IgD-negative memory B cell (primary cell): ENCODE measurements around the gene CCDC106. TPM values are rescaled to one million over a fixed set of nuclear protein-coding genes. Genes with fewer than 3 reads are reported as not detected.
A peak's percentile ranks its signal among the peaks of the same experiment; 100 is the strongest.

Source experiments
- H3K27ac Mint-ChIP-seq, 3 donors: one replicate each; pipeline ENCODE4 v1.8.0; 2020 to 2022; ENCODE audit warnings: mild to moderate bottlenecking in 3 of 3, mixed read lengths in 3 of 3, moderate library complexity in 1 of 3
- H3K27me3 Mint-ChIP-seq: one replicate; pipeline ENCODE4 v1.8.0; 2021; ENCODE audit warnings: mixed read lengths
- H3K36me3 Mint-ChIP-seq: one replicate; pipeline ENCODE4 v1.8.0; 2020; ENCODE audit warnings: mild to moderate bottlenecking, mixed read lengths
- H3K4me1 Mint-ChIP-seq, 3 donors: one replicate each; pipeline ENCODE4 v1.8.0; 2020 to 2022; ENCODE audit warnings: mixed read lengths in 3 of 3, mild to moderate bottlenecking in 1 of 3
- H3K4me3 Mint-ChIP-seq, 4 donors: one replicate each; pipeline ENCODE4 v1.8.0; 2020 to 2022; ENCODE audit warnings: mild to moderate bottlenecking in 4 of 4, mixed read lengths in 4 of 4, moderate library complexity in 3 of 4
- H3K9me3 Mint-ChIP-seq, 3 donors: one replicate each; pipeline ENCODE4 v1.8.0; 2020 to 2021; ENCODE audit warnings: mixed read lengths in 3 of 3, mild to moderate bottlenecking in 1 of 3
- polyA plus RNA-seq: library from polyadenylated mRNA; unstranded; fragments of 300-500 nt; fragmentation: Illumina TruSeq; gene quantifications from one replicate; pipeline ENCODE4 v1.2.3, GENCODE V29; 2021

The CCDC106 gene
- polyA plus RNA-seq, 1 donor from 2014 or later: 16.0 TPM

DNA sequence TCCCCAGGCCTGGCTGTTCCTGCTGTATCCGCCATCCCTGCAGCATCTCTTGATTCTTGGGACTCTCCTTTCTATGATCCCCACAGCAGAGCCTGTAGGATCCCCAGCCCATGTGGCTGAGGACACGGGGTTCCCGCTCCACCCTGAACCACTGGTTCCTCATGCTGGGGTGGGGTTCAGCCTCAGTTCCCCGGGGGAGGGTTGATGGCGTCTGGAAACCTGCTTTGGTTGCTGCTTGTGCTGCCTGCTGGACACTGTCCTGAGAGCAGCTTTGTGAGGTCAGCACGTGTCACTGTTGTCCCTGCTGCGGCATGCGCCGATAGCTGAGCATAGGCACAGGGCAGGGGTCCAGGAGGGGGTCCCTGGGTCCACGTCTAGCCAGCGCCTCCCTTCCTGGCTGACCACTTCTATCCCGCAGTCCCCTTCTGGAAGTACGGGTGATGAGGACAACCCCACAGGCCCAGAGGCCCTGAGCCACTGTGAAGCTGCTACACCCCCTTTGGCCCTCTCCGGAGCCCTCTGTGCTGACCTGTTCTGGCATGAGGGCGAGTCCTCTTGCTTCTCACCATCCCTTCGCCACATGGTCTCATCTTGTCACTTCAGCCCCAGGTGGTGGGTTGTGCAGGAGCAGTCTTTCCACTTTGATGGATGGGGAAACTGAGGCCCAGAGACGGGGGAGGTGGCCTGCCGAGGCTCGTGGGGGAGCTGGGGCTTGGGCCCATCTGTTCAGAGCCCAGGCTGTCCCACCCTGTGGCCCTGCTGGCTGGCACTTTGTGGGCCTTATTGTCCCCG, 32.5 kb downstream of the CCDC106 start:
- Mint-ChIP-seq H3K36me3 (peaks cover 6% of the 10 kb centered on the region), H3K4me3 (peak overlapping the region in 2 of 4 donors; percentile 12 to 37), H3K4me1 (peaks cover 37 to 48% (median 38%) of the 10 kb centered on the region in 3 donors), H3K9me3 (no peaks in the 10 kb centered on the region), H3K27me3 (peaks cover 2% of the 10 kb centered on the region), H3K27ac (peak overlapping the region in 2 of 3 donors; percentile 27 to 98)

DNA sequence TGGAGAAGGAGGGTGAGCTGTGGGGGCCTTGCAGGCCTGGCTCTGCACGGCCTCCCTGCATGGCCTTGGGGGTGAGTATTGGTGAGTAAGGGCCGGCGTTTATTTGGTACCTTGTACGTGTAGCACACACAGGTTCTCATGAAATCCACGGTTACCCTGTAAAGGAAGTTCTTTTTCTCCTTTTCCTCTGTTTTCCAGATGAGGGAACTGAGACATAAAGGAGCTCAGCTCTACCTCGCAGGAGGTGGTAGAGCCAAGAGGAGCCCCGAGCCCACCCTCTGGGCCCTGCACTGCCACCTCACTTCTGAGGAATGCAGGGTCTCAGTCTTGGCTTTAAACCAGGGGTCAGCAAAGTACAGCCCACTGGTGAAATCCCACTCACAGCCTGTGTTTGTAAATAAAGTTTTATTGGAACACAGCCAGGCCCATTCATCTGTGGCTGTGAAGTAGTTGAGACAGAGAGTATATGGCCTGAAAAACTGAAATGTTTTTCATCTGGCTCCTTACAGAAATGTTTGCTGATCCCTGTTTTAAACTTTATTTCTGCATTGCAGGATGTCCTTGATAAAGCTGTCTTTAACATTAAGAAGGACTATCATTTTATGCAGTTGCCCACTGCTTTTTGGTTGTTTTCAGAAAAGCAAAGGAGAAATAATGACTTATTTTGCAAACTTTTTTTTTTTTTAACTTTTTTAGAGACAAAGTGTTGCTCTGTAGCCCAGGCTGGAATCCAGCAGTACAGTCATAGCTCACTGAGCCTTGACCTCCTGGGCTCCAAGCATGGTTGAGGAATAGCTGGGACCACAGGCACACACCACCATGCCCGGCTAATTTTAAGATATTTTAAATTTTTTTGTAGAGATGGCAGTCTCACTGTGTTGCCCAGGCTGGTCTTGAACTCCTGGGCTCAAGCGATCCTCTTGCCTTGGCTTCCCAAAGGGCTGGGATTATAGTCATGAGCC, 33.4 kb downstream of the CCDC106 start:
- Mint-ChIP-seq H3K4me1 (peaks cover 29 to 44% (median 34%) of the 10 kb centered on the region in 3 donors), H3K4me3 (no peak overlapping the region), H3K9me3 (no peaks in the 10 kb centered on the region), H3K27ac (peak overlapping the region in 2 of 3 donors; percentile 27 to 98), H3K27me3 (peaks cover 2% of the 10 kb centered on the region), H3K36me3 (peaks cover 6% of the 10 kb centered on the region)

DNA sequence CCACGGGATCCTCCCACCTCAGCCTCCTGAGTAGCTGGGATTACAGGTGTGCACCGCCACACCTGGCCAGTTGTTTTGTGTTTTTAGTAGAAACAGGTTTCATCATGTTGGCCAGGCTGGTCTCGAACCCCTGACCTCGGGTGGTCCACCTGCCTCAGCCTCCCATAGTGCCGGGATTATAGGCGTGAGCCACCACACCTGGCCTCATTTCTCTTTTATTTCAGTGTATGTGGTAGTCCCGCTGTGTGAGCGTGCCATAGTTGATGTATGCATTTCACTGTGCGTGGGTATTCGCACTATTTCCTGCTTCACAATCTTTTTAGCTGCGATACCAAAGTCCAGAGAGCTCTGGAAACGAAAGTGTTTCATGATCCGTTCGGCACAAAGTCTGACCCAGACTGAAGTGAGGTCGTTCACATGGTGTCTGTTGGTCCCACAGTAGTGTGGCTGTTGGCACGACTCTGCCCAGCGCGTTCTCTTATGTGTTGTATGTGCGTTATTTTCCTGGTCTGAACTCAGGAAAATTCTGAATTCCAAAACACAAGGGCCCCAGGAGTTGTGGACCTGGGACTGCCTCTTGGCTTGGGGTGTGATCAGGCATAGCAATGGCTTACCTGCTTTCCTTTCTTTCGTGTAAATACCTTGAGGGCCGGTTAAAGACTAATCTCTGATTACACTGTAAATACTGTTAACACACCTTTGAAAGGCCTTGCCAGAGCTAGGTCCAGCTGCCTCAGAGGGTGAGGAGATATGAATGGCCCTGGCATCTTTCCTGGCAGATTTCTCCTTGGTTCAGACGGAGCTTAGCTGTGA, 35.6 kb downstream of the CCDC106 start:
- Mint-ChIP-seq H3K27ac (no peak overlapping the region), H3K4me3 (peak overlapping the region in 1 of 4 donors; percentile 50), H3K4me1 (peaks cover 6 to 26% (median 15%) of the 10 kb centered on the region in 3 donors), H3K27me3 (peaks cover 2% of the 10 kb centered on the region), H3K9me3 (no peaks in the 10 kb centered on the region), H3K36me3 (peaks cover 4% of the 10 kb centered on the region)

DNA sequence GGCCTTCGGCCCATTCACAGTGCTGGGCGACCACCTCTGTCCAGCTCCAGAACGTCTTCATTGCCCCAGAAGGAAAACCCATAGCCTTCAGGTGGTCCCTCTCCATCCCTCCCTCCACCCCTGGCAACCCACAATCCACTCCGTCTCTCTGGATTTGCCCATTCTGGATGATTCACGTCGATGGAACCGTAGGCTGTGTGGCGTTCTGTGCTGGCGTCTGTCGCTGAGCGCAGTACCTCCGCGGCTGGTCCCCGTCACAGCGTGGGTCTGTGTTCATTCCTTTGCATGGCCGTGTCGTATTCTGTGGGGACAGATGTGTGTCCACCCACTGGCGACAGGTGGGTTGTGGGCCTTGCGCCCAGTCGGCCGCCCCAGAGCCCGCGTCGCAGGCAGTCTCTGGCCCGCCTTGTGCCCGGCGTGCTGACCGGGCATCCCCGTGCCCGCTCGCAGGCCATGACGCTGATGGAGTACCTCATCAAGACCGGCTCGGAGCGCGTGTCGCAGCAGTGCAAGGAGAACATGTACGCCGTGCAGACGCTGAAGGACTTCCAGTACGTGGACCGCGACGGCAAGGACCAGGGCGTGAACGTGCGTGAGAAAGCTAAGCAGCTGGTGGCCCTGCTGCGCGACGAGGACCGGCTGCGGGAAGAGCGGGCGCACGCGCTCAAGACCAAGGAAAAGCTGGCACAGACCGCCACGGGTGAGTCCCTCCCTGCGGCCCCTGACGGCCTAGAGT, 37.1 kb downstream of the CCDC106 start:
- Mint-ChIP-seq H3K4me1 (peaks cover 0 to 16% (median 9%) of the 10 kb centered on the region in 3 donors), H3K36me3 (peaks cover 2% of the 10 kb centered on the region), H3K27ac (peak overlapping the region in 1 of 3 donors; percentile 67), H3K4me3 (no peak overlapping the region), H3K9me3 (no peaks in the 10 kb centered on the region), H3K27me3 (no peaks in the 10 kb centered on the region)

DNA sequence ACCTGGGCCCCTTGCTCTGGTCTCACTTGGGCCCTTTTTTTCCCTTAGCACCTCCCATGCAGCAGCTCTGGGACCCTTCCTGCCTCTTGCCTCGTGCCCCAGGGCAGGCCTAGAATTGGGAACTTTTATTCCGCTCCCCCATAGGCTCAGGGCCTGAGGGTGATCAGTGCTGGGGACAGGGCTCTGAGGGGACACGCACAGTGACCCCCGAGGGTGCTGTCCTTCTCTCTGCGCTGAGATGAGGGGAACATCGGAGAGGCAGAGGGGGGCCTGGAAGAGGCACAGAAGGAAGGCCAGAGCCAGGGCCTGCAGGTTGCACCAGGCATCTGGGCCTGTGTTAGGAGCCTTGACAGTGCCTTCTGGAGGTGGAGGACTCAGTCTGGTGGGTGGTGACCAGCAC, 37.8 kb downstream of the CCDC106 start:
- Mint-ChIP-seq H3K9me3 (no peaks in the 10 kb centered on the region), H3K4me1 (peaks cover 0 to 12% (median 8%) of the 10 kb centered on the region in 3 donors), H3K36me3 (peaks cover 2% of the 10 kb centered on the region), H3K27me3 (no peaks in the 10 kb centered on the region), H3K4me3 (no peak overlapping the region), H3K27ac (peak overlapping the region in 1 of 3 donors; percentile 46)

DNA sequence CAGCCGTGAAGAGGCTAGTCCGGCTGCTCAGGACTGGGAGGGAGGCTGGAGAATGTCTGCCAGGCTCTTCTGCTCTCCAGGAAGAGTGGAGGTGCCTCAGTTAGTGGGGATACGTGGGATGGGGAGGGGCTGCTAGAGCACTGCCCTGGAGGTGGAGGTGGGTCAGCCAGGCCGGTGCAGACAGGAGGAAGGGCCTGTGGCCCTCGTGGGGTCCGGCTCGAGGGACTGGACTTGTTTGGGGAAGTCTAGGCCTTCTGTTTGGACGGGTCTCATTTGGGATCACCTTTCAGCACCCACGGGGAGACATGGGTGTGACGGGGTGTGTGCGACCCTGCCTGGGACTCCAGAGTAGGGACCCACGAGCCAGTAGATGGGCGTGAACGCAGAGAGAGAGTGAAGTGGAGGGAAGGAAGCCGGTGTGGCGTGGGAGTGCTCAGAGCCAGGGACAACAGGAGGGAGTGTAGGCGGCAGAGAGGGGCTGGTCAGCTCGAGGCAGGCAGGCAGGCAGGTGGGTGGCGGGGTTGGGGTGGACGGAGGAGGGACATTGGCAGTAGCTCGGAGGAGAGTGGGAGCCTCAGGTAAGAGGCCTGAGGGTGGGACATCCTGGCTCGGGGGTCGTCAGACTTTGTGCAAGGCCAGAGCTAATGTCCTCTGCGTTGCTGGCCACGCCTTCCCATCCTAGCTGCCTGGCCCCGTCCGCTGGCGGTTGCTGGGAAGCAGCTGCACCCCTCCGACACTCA, 38.5 kb downstream of the CCDC106 start:
- H3K4me3 Mint-ChIP-seq: no peak overlapping the region
- H3K27ac Mint-ChIP-seq: peak overlapping the region in 1 of 3 donors; percentile 91
- H3K36me3 Mint-ChIP-seq: peaks cover 2% of the 10 kb centered on the region
- H3K27me3 Mint-ChIP-seq: no peaks in the 10 kb centered on the region
- peaks cover 0 to 12% (median 8%) of the 10 kb centered on the region in 3 donors for H3K4me1 Mint-ChIP-seq
- H3K9me3 Mint-ChIP-seq: no peaks in the 10 kb centered on the region

DNA sequence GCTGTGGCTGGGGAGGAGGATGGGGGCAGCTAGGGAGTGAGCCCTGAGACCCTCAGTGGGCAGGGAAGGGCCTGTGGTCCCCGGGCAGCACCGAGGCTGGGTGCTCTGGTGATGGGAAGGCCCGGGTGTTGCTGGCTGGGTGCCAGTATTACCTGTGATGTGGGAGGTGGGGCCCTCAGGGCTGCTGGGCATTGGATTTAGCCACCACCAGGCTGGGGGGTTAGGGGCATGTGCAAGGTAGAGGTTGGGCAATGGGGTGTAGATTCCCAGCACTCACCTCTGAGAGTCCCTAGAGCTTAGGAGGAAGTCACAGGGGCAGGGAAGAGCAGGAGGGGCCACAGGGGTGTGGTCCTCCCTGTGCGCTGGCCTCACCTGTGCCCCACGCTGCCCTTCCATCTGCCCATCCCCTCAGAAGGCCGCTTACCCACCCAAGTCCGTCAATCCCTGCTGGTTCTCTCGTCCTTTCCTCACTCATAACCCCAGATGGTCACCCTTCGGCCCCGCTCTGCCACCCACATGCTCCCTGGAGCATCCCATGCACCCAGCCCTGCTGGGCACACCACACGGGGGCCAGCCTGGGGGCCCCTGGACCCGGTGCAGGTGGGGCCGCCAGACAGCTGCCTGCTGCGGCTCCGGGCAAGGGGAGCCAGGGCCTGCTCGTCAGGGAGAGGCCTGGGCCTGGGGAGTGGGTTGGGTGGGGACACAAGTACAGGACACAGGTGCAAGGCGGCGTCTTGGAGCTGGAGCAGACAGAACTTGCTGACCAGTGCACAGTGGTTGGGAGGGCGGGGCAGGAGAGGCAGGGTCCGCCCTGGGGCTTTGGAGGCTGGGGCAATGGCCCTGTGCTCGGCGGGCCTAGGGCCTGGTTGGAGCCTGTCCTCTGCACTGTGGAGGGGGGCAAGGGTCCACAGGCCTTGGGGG, 39.5 kb downstream of the CCDC106 start:
- Mint-ChIP-seq H3K27me3 (no peaks in the 10 kb centered on the region), H3K36me3 (peaks cover 2% of the 10 kb centered on the region), H3K27ac (peak overlapping the region in 2 of 3 donors; percentile 14 to 53), H3K4me3 (no peak overlapping the region), H3K4me1 (peaks cover 0 to 11% (median 8%) of the 10 kb centered on the region in 3 donors), H3K9me3 (no peaks in the 10 kb centered on the region)

DNA sequence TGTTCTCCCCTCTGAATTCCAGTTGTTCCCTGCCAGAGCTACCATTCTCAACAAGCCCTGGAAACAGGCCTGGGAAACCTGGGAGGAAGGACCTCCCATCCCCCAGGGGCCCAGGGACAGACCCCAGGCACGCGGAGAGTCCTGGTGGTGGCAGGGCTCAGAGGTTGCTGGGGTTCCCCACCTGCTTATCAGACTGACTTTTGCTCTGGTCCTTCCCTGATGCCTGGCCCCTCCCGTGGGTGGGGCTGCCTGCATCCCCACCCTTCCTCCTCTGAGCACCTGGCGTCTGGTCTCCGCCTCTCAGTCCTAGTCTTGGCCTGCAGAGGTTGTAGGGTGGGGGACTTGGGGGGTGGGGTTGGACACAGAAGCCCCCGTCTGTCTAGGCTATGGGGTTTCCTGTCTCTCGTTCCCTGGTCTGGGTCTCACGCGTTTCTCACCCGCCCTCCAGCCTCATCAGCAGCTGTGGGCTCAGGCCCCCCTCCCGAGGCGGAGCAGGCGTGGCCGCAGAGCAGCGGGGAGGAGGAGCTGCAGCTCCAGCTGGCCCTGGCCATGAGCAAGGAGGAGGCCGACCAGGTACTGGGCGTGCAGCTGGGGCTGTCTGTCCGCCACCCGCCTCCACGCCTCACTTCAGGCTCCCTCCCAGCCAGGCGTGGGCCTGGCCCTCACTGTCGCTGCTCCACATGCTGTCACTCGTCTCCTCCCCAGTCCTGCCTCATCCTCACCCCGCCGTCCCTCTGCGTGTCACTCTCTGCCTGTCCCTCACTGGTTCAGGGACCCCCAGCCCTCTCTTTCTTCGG, 40.6 kb downstream of the CCDC106 start:
- Mint-ChIP-seq H3K4me1 (peaks cover 0 to 9% (median 6%) of the 10 kb centered on the region in 3 donors), H3K36me3 (no peaks in the 10 kb centered on the region), H3K27me3 (no peaks in the 10 kb centered on the region), H3K27ac (peak overlapping the region in 2 of 3 donors; percentile 14 to 80), H3K4me3 (peak overlapping the region in 1 of 4 donors; percentile 70), H3K9me3 (no peaks in the 10 kb centered on the region)

DNA sequence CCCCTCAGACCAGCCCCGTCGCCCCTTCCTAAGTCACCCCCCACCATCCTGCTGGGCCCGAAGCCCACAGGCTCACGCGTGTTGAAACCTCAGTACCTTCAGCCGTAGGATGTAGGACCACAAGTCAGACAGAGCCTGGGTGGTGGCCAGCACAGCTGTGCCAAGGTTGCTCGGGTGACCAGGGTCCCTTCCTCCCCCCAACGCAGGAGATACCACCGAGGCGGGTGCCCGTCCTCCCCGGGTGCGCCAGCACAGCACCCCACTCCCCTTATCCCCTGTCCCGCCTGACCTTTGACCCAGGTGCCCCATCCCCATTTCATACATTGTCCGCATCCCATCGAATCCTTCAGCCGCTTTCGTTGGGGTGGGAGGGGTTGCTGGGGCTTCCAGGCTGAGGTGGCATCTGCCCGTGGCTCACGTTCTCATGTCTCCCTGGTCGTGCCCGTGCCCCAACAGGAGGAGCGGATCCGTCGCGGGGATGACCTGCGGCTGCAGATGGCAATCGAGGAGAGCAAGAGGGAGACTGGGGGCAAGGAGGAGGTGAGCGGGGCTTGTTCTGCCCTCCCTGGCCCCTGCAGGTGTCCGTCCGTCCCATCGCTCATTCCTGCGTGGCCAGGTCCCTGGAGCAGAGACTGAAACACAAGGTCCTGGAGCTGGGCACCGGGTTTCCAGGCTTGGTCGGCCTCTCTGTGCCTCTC, 41.5 kb downstream of the CCDC106 start:
- H3K36me3 Mint-ChIP-seq: no peaks in the 10 kb centered on the region
- no peak overlapping the region for H3K27ac Mint-ChIP-seq

DNA sequence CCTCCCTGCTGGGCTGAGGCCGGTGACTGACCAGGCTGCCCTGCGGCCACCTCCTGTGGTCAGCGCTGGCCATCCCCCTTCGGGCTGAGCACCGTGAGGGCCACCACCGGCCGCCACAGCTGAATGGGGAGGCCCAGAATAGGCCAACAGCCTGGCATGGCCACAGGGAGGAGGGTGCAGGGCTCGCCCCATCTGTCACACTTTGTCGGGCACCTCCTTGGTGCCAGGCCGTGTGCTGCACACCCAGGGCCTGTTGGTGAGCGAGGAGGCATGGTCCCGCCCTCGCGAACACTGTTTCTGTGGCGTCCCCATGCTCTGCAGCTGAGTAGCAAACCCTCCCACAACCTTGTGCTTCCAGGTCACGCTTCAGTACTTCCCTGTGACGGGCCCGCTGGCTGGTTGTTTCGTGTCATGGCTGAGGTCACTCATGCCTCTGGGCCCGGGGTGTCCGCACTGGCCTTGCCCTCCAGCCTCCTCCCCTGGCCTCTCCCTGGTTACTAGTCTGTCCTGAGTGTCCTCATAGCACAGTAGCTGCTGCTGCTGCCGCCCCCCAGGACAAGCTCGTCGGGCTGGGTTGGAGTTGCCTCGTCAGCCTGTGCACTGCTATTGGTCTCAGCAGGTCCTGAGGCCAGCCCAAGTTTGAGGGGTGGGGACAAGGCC, 42.2 kb downstream of the CCDC106 start:
- Mint-ChIP-seq H3K36me3 (no peaks in the 10 kb centered on the region), H3K4me3 (peak overlapping the region in 1 of 4 donors; percentile 5), H3K27me3 (no peaks in the 10 kb centered on the region), H3K9me3 (no peaks in the 10 kb centered on the region), H3K4me1 (peaks cover 0 to 6% (median 6%) of the 10 kb centered on the region in 3 donors), H3K27ac (no peak overlapping the region)

More for the DNA sequence above, 41.5 kb downstream of the CCDC106 start:
- H3K4me1 Mint-ChIP-seq: peaks cover 0 to 6% (median 6%) of the 10 kb centered on the region in 3 donors
- no peak overlapping the region for H3K4me3 Mint-ChIP-seq
- H3K9me3 Mint-ChIP-seq: no peaks in the 10 kb centered on the region
- no peaks in the 10 kb centered on the region for H3K27me3 Mint-ChIP-seq
